SH-SY5Y (cell line): ENCODE data around the gene IQCN.

Experiments
- GATA2 ChIP-seq: IDR thresholded peaks from 2 replicates; pipeline ENCODE4 v1.6.1; 2011; ENCODE audit warnings: mild to moderate bottlenecking, low read depth, low read length
- GATA3 ChIP-seq: IDR thresholded peaks from 2 replicates; pipeline ENCODE4 v1.6.1; 2011; ENCODE audit warnings: low read depth, mild to moderate bottlenecking, low read length, moderate library complexity

GRCh38 chr19:18282788-18283141, 8.5 kb upstream of the IQCN start:
- TF ChIP-seq GATA2 (no peak), GATA3 (no peak)
